GF-D8 (cell line): ENCODE measurements around the gene IGHMBP2.

Source experiments
- DNase-seq: peaks from one replicate; lab custom pipeline; 2025; lab: John Stamatoyannopoulos, UW

IGHMBP2 gene

DNA sequence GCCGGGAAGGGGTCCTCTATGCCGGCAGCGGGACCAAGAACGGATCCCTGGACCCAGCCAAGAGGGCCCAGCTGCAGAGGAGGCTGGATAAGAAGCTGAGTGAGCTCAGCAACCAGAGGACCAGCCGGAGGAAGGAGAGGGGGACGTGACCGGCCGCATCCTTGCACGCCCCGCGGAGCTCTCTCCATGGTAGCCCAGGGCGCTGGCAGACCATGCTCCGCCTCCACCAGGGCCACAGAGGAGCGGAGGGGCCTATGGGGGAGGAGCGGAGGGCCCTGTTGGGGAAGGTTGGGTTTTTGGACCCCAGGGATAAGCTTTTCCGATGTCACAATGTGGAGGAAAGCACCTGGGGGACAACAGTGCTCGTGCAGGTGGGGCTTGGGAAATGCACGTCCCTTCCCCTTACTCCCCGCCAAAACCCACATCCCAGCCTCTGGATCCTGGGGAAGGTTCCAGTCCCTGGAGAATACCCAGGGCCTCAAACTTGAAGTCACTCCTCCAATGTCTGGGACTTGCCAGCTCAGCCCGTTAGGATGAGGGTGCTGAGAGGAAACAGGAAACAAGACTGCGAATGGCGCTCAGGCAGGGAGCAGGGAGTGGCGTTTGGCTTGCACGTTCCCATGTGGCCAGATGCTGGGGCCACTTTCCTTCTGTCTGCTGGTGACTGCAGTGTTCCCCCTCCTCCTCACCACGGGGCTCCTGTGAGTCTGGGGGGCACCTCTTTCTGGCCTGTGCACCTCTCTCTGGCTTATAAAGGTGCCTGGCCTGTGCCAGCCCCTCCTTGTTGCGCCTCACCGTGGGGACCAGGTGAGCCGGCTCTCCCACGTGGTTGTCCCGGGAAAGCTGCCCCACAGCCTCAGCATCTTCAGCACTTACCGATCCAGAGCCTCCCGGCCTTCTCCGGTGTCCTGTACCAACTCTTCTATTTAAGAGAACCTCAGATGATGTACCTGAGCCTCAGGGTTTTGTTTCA is 36.2 kb downstream of the IGHMBP2 start:
- no peak for DNase-seq

DNA sequence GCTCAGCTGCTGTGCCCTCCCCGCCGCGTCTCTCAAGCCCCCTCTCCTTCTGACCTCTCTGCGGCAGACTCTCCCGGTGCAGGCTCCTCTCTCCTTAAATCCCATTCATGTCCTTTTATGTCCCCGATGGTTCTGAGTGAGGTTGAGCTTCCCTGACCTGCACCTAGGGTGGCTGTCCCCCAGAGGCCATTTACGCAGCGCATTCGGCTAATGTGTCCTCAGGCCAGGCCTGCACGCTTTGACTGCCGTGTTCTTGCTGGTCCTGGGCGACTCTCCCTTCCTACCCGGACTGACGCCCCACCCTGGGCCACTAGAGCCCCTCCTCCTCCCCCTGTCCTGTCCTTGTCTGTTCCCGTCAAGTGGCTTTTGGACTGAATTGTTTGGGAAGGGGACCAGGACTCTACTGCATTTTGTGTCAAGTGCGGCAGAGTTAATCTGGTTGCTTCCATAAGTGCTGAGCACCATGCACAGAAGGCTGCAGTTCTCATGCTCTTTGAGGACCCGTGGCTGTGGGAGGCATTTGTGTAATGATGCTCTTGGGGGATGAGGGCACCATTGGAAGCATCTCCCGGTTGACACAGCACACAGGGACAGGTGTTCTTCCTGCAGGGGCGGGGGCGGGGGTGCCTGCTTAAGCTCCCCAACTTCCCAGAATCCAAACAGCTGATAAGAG is 37.1 kb downstream of the IGHMBP2 start:
- DNase-seq = no peak

DNA sequence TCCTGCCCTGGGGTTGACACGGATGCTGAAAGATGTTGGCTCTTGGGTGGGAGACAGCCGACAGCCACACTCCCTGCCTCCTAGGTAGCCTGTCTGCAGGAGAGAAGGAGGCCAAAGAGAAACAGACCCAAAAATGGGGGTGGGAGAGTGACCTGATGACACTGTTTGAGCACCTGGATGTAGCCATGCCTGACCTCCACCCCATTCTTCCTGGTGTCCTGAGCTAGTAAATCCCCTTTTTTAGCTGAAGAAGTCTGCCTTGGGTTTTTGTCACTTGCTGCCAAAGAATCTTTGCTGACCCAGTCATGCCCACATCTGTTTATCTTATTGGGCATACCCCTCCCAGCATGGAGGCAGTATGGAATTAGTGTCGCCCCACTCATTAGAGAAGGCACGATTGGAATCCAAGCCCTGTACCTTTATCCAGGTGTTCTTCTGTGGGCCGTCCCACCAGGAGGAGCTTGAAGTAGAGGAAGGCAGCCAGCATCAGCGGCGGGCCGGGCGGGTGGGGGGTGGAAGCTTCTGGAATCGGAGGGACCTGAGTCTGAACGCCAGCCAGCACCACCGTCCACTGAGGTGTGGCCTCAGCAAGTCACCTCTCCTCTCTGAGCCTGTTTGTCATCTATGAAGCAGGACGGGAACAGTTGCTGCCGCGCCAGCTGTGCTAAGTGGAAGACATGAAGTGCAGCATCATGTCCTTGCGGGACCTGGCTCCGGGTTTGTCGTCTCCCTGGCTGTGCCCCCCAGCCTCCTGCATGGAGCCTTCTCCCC is 37.8 kb downstream of the IGHMBP2 start:
- no peak for DNase-seq

DNA sequence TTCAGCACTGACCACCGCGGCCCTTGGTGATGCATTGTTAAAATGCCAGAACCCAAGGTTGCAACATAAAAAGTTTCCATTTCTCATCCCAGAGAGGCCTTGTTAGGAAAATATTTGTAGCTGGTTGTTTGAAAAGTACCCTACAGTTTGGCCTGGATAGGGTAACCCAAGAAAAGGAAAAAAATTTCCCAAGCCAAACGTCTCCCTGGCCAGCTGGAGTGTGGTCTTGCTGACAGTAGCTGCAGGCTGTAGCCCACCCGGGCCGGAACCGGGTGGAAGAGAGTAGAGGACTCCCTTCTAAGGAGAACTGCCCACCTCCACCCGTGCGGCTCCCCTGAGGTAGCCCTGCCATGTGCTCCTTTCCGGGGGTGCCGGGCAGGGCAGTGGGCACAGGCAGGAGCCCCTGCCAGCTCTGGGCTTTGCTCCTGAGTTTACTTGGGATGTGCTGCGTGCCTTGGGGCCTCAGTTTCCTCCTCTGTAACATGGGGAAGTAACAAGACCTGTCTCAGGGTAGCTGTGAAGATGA is 38.5 kb downstream of the IGHMBP2 start:
- DNase-seq = no peak

DNA sequence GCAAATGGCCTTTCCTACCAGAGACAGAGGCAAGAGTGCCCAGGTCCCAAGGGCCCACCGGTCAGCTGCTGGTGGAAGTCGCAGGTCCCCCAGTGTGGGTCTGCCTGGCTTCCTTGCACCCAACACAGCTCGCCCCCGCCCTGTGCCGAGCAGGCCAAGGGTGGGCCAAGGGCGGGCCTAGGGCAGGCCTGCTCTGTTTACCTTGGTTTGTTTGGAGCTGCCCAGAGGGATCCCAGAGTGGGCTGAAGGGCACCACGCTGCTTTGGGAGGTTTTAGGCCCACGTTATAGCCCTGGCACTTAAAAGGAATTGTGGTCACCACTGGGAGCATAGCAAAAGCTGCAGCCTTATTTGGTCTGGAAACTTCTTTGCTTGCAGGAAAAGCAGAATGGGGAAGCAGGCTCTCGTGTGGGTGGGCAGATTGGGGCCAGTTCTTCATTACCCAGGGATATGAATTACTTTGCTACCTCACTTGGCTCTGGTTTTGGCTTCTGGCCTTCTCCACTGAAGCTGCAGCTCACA is 39.1 kb downstream of the IGHMBP2 start:
- DNase-seq = no peak

DNA sequence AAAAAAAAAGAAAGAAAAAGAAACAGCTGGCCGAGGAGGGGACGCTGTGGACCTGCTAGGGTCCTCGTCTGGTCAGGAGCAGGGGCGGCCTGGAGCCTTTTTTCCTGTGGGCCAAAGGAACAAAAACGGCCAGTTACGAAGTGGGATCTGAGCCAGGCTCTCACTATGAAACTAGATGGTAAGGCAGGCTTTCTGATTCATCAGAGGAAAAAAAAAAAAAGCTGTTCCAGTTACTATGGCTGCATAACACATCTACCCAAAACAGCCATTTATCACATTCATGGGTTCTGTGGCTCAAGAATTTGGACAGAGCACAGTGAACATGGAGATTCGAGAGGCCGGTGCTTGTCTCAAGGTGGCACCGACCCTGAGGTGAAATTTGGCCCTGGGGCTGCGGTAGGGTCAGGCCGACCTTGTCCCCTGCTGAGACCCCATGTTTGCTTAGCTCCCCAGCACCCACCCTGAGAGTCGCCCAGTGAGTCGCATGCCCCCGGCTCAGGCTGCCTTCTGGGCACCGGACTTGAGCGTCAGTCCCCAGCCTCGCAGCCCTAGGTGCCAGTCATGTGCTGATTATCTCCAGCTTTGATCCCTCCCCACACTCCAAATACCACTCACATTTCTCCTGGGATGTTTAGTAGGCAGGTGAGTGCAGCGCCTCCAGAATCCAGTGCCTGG is 42.9 kb downstream of the IGHMBP2 start:
- no peak for DNase-seq

DNA sequence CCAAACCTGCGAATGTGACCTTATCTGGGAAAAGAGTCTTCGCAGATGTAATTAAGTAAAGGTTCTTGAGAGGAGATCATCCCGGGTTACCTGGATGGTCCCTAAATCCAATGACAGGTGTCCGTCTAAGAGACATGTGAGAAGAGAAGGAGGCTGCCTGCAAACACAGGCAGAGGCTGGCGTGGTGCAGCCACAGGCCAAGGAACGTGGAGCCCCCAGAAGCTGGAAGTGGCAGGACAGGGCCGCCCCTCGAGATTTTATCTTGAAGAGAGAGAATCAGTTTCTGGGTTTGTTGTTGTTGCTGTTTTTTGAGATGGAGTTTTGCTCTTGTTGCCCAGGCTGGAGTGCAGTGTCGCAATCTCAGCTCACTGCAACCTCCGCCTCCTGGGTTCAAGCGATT is 43.5 kb downstream of the IGHMBP2 start:
- no peak for DNase-seq

DNA sequence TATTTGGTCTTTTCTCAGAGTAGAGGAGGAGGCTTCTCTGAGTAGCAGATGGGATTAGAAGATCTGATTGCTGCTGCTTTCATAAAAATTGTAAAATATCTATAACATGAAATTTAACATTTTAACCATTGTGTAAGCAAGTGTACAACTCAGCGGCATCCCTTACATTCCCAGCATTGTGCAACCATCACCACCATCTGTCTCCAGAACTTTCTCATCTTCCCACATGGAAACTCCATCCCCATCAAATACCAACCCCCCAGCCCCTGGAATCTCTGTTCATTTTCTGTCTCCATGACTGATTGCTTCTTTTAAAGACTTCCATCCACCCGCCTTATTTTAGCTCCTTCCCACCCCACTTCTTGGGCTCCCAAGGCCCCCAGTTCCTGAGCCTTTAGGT is 44.8 kb downstream of the IGHMBP2 start:
- DNase-seq = no peak

DNA sequence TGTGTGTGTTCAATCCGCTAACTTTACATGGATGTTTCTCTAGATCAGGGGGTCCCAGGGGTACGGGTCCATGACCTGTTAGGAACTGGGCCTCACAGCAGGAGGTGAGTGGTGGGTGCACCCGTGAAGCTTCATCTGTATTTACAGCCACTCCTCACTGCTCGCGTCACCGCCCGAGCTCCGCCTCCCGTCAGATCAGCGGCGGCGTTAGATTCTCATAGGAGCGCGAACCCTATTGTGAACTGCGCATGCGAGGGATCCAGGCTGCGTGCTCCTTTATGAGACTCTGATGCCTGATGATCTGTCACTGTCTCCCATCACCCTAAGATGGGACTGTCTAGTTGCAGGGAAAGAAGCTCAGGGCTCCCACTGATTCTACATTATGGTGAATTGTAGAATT is 45.2 kb downstream of the IGHMBP2 start:
- no peak for DNase-seq

DNA sequence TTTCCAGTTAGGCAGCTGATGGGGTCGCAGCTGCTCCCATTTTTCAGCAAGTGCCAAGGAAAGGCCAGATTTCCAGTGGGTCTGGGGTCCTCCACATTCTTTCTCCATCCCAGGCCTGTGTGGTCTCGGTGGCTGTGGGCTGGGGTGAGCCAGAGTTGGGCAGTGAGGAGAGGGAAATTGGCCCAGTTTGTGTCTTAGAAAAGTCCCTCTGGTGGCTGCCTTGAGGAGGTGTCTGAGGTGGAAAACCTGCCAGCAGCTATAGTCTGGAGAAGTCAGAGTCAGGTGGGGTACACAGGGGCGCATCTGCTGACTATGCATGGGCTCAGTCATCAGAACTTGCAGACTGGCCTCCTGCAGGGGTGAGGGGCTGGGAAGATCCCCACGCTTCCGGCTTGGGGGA is 46.6 kb downstream of the IGHMBP2 start:
- peak; percentile 3 for DNase-seq

DNA sequence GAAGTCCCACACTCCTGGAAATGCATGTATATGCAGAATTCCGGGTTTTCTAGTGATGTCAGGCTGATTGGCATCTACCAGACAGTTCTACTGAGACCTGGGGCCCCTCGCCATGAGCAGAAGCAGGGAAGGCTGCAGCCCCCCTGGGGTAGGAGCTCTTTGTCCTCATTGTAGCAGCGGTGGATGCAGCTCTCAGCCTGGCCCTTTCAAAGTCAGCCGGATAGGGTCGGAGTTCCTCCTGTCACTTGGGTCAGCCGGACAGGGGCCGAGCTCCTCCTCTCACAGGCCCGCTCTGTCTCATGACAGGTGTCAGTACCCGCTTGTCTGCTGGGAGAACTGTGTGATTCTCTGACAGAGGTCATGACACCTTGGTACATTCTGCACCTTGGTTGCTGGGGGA is 47.1 kb downstream of the IGHMBP2 start:
- DNase-seq = no peak

DNA sequence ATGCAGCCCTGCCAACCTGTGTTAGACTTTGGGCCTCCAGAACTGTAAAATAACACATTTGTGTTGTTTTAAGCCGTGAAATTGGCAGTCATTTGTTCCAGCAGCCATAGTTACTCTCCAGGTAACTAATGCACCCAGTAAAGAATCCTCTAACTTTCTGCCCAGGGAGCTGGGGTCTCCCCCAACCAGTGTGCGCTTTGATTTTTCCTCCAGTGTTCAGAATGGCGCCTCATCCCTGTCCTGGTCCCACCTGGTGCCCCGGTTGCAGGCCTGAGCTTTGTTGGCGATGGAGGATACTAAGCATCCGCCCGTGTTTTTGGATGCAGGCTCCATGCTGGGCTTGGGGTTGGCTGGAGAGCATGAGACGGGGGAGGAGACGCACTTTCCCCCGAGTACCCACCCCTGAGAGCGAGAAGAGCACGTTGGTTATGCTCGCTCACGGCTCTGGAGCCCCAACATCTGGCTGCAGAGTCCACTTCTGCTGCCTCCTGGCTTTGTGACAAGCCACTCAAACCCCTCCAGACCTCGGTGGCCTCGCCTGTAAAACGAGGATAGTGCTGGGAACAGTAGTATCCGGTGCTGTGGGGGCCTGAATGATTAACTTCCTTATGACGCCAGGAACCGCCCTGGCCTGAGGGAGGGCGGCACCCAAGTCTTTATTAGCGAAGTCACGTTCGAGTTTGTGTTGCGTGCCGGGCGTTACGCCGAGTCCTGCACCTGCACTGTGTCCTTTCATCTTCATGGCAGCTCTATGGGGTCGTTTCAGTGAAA is 51.3 kb downstream of the IGHMBP2 start:
- DNase-seq = no peak

DNA sequence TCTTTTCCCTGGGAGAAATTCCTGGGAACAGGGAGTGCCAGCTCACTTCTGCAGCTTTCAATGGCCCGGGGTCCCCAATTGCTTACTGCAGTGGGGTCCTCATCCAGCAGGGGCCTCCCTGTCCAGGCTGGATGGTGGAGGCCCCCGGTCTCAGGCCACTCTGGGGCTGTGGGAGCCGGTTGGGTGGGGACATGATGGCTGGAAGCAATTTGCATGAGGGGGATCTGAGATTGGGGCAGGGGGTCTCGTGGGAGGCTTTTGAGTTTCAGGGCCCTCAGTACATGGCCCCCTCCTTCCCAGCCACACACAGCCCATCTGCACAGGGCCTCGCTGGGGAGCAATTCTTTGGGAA is 51.9 kb downstream of the IGHMBP2 start:
- DNase-seq = no peak

DNA sequence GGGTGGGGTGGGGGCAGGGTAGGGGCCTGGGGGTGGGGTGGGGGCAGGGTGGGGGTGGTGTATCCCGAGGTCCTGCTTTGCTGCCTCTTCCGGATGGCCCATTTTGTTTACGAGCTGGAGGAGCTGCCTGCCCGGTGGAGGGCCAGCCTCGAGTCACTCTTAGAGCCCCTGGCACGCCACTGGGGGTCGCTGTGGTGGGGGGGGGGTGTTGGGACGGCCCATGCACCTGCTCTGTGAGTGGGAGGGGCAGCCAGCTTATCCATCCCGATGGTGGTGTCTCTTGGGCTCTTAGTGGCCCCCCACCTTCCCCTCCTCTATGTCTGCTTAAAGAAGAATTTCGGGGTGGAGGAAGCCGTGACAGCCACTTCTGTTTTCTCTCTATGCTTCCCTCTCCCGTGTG is 52.5 kb downstream of the IGHMBP2 start:
- no peak for DNase-seq

DNA sequence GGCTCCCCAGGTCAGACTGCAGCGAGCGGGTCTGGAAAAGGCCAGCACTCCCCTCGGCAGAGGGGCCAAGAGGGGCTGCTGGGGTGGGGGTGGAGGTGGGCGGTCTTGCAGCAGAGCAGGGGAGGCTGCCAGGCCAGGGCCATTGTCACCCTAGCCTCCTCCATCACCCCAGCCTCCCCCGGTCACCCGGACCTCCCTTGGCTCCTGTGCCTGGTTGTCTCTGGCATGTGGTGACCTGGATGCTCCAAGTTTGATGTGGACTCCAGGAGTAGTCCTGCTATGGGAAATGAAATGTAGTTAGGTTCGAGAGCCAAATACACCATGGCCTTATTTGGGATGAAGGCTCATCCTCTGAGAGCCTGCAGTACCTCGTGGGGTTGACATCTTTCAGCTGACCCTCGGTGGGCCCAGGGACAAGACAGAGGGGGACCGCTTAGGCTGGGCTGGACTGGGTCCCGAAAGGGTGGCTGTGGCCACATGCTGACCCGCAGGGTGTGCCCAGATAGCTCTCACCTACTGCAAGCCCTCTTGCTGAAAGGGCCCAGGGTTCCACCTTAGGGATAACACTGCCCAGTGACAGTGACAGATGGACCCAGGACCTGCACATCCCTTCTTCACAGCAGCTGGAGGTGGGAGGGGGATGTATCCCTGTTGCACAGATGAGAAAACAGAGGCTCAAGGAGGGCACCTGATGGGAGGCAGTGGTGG is 53.0 kb downstream of the IGHMBP2 start:
- no peak for DNase-seq

DNA sequence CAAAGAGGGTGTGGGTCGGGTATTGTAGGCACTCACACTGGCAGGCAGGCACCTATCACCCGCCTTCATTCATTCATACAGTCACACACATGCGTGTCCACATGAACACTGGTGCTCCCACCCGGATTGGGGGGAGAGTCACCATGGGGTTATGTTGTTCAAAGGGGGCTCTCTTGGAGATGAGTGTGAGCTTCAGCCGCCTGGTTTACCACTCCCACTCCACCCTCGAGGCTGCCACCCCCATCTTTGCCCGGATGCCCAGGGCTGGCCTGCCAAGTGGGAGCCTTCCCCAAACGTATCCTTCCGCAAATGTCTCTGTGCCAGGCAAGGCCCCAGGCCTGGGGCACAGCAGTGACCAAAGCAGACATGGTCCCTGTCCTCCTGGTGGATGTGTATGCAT is 54.5 kb downstream of the IGHMBP2 start:
- no peak for DNase-seq

DNA sequence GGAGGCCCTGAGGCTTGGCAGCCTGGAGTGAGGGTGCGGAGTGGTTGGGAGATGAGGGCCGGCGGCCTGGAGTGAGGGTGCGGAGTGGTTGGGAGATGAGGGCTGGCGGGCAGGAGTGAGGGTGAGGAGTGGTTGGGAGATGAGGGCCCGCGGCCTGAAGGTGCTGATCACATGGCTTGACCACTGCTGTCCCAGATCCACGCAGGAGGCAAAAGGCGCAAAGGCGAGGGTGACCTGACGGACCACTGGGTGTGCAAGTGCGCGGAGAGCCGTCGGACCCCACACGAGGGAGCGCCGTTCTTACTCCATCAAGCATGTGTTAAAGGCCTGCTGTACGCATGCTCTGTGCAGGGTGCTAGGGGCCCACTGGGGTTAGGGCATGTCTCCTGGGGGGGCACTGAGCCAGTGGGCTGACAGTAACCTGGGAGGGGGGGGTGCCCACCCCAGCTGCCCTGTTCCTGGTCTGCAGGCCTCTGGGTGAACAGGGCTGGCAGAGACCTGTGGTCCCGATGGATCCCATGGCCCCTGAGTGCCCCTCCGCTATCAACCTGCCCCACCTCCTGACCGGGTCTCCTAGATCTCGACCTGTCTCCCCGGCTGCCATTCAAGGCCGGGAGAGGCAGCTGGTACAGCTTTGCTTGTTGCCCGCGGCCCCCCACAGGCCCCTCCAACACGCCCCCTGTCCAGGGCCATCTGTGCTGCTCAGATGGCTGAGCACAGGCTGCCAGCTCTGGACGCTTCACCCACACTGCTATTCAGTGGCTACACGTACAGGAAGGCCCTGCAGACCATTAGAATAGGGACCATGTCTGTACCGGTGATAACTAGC is 56.0 kb downstream of the IGHMBP2 start:
- no peak for DNase-seq

DNA sequence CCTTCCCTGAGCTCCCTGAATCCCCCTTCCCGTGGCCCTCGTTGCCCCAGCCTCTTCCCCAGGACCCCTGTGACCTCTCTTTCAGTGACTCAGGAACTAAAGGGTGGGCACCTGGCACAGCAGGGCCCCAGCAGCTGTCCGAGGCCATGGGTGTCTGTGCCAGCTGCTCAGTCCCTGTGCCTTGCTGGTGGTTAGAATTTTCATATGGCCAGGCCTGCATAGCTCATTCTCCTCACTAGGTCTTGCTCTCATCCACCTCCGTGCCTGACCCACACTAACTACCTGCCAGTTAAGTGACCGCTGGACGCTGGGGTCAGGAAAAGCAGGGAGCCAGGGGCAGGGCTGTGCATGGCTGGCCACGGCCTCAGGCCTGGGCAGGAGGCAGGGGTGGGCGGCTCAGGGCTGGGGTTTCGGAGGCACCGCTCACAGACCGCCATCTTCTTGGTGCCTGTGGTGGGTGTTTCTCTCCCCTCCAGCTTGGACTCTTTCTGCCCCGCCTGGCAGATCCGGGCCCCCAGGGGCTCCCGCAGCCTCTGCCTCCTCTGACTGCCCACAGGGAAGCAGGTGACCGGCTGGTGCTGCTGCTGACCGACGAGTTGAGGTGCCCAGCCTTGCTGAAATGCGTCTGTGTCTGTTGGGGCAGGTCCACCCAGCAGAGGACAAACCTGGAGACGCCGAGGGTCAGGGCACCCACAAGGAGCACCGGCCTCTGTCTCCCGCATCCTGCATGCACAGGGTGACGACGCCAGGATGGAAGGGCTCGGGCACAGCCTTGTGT is 56.8 kb downstream of the IGHMBP2 start:
- no peak for DNase-seq

DNA sequence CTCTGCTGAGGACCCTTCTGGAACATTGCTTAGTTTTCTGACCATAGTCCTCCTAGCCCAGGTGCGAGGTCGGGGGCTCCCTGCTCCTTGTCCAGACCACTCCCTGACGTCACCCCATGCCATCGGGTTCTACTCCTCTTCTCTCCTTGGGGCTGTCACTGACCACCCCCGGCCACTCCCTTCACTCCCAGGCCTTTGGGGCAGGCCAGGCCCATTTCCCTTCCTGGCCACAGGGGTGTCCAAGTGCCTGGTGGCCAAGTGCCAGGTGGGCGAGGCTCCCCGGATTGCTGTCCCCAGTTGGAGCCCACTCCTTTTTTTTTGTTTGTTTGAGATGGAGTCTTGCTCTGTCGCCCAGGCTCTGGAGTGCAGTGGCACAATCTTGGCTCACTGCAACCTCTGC is 57.6 kb downstream of the IGHMBP2 start:
- no peak for DNase-seq
